ENCODE measurements around the gene PBX4. TPM values are rescaled to one million over a fixed set of nuclear protein-coding genes. Genes with fewer than 3 reads are reported as not detected.

The PBX4 gene
- total RNA-seq, 4 donors from 2014 or later, result 1.6 to 4.0 (median 2.4) TPM

GRCh38 chr19:19578252-19578651, 40.2 kb downstream of the PBX4 start:
- TF ChIP-seq, protein P1, sequence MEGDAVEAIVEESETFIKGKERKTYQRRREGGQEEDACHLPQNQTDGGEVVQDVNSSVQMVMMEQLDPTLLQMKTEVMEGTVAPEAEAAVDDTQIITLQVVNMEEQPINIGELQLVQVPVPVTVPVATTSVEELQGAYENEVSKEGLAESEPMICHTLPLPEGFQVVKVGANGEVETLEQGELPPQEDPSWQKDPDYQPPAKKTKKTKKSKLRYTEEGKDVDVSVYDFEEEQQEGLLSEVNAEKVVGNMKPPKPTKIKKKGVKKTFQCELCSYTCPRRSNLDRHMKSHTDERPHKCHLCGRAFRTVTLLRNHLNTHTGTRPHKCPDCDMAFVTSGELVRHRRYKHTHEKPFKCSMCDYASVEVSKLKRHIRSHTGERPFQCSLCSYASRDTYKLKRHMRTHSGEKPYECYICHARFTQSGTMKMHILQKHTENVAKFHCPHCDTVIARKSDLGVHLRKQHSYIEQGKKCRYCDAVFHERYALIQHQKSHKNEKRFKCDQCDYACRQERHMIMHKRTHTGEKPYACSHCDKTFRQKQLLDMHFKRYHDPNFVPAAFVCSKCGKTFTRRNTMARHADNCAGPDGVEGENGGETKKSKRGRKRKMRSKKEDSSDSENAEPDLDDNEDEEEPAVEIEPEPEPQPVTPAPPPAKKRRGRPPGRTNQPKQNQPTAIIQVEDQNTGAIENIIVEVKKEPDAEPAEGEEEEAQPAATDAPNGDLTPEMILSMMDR (IDR thresholded peaks at IDR 0.05; ENCODE audit: low read depth), result no peak

DNA sequence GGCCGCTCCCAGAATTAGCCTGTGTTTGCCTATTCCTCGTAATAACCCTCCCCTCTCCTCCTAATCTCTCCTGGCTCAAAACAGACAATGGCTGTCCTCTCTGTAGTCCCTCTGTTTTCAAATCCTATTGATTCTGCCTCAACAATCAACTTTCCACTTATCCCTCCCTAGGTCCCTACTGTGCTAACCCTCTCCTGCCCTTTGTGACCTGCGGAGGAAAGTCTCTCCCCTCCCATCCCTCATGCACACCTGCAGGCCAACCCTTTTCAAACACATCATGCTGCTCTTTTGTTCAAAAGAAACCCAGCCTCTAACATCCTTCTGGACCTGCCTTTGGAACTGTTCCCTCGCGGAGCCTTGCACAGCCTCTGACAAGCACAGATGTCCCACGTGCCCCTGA, 43.1 kb downstream of the PBX4 start:
- TF ChIP-seq, protein P1 (IDR thresholded peaks at IDR 0.05; ENCODE audit: low read depth), result no peak

- TF ChIP-seq, protein P1 (IDR thresholded peaks at IDR 0.05; ENCODE audit: low read depth), result no peak
Observed at GRCh38 chr19:19571071-19571786, 47.3 kb downstream of the PBX4 start.

DNA sequence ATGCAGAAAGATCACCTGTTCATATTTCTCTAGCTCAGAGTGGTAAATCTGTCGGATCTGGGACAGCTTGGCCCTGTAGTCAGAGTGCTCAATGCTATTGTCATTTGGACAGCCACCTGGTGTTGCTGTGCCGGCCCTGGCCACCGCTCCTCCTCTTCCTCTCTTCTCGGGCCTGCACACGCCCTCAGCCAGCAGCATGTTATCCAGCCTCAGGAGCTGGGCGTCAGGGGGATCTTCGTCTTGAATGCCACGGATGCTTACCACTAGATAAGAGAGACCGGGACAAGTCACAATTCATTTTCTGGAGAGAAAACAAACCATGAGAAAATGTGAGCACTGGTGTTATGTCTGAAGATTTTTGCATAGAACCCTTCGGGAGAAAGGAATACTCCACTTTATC, 47.9 kb downstream of the PBX4 start:
- TF ChIP-seq, protein P1 (IDR thresholded peaks at IDR 0.05; ENCODE audit: low read depth), result no peak

GRCh38 chr19:19568802-19569756, 49.4 kb downstream of the PBX4 start:
- TF ChIP-seq, protein P1 (IDR thresholded peaks at IDR 0.05; ENCODE audit: low read depth), result no peak

DNA sequence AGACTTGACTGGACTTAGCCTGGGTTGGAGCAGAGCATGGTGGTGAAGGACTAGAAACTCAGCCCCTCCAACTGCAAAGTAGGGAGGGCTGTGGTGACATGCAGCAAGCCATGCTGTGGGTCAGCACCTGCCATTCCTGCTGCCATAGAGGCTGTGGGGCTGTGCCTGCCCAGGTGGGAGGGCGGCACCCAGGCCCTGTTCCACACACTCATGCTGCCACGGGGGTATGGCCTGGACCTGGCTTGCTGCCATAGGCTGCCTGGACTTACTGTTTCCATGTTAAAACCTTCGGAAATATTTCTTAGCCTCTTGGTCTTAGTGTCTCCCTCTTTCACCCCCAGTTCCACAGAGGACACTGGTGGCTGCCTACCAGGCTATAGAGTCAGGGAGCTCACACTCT, 51.1 kb downstream of the PBX4 start:
- TF ChIP-seq, protein P1 (IDR thresholded peaks at IDR 0.05; ENCODE audit: low read depth), result no peak

DNA sequence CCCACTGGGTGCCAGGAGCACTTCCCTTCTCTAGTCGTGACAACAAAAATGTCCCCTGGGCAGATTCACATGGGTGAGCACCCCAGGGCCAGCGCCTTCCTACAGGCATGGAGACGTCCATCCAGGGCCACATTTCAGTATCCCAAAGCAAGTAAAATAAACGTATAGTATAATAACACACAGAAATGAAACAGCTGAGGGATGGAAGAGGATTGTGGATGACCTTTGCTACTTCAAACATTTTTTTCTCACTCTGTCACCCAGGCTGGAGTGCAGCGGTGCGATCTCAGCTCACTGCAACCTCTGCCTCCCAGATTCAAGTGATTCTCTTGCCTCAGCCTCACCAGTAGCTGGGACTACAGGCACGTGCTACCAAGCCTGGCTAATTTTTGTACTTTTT, 52.2 kb downstream of the PBX4 start:
- TF ChIP-seq, protein P1 (IDR thresholded peaks at IDR 0.05; ENCODE audit: low read depth), result no peak

All from subcutaneous adipose tissue (tissue), 4 donors.